Astrocyte (in vitro differentiated cells and primary cell): ENCODE measurements around the gene SPRED2.

Experiments used
- EZH2 ChIP-seq: IDR thresholded peaks from 2 replicates; pipeline ENCODE4 v1.6.1; 2012; ENCODE audit warnings: mild to moderate bottlenecking, low read length, inconsistent platforms; ENCODE audit not compliant: insufficient read depth
- TF ChIP-seq, protein P1 (sequence below): IDR thresholded peaks from 2 replicates; pipeline ENCODE4 v1.5.1; 2011; ENCODE audit warnings: low read depth, mild to moderate bottlenecking, inconsistent platforms, low read length, moderate library complexity; ENCODE audit not compliant: insufficient read depth

DNA sequence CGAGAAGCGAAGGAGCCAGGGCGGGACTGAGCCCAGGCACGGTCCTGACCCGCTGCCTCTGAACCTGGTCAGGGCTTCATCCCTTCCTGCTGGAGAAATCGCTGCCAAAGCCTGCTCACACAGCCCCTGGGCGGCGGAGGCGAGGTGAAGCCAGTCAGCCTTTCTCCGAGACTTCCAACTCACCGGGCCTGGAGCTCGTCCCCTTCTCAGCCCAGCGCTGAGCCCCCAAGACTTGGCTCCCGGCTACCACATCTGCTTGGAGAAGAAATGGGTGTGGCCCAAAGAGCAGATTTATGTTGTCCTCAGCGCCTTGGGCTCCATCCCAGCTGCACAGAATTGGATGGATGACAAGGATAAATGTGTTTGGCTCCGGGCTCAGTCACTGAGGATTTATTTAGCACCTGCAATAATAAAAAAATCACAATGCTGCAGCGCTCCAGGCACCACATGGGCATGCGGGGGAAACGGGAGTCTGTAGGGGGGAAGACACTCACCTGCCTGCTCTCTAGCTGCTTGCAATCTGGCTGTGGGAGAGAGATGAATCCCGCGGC is 139.9 kb downstream of the SPRED2 start:
- TF ChIP-seq, protein P1, sequence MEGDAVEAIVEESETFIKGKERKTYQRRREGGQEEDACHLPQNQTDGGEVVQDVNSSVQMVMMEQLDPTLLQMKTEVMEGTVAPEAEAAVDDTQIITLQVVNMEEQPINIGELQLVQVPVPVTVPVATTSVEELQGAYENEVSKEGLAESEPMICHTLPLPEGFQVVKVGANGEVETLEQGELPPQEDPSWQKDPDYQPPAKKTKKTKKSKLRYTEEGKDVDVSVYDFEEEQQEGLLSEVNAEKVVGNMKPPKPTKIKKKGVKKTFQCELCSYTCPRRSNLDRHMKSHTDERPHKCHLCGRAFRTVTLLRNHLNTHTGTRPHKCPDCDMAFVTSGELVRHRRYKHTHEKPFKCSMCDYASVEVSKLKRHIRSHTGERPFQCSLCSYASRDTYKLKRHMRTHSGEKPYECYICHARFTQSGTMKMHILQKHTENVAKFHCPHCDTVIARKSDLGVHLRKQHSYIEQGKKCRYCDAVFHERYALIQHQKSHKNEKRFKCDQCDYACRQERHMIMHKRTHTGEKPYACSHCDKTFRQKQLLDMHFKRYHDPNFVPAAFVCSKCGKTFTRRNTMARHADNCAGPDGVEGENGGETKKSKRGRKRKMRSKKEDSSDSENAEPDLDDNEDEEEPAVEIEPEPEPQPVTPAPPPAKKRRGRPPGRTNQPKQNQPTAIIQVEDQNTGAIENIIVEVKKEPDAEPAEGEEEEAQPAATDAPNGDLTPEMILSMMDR: no peak
- no peak for TF ChIP-seq EZH2
